T1000 (cell line): ENCODE data around the gene NELL1.

Experiments
- DNase-seq: peaks from one replicate; lab custom pipeline; 2025; ENCODE audit warnings: mixed read lengths; lab: John Stamatoyannopoulos, UW

Gene NELL1

GRCh38 chr11:20964985-20965384 is 295.6 kb downstream of the NELL1 start:
- no peak for DNase-seq

GRCh38 chr11:20966489-20966888 is 297.1 kb downstream of the NELL1 start:
- no peak for DNase-seq

- no peak for DNase-seq
Observed at GRCh38 chr11:20973940-20974559, 304.7 kb downstream of the NELL1 start.

GRCh38 chr11:20980736-20981135 is 311.4 kb downstream of the NELL1 start:
- DNase-seq, result no peak

GRCh38 chr11:20990447-20990846 is 321.1 kb downstream of the NELL1 start:
- DNase-seq, result no peak

- no peak for DNase-seq
Observed at GRCh38 chr11:20991471-20991870, 322.1 kb downstream of the NELL1 start.

- no peak for DNase-seq
Observed at GRCh38 chr11:21007297-21007696, 337.9 kb downstream of the NELL1 start.

- no peak for DNase-seq
Observed at GRCh38 chr11:21018248-21018647, 348.9 kb downstream of the NELL1 start.

- no peak for DNase-seq
Observed at GRCh38 chr11:21026685-21027084, 357.3 kb downstream of the NELL1 start.

GRCh38 chr11:21037850-21038249 is 368.5 kb downstream of the NELL1 start:
- no peak for DNase-seq

GRCh38 chr11:21038801-21039200 is 369.4 kb downstream of the NELL1 start:
- DNase-seq, result no peak

GRCh38 chr11:21040630-21041029 is 371.2 kb downstream of the NELL1 start:
- no peak for DNase-seq

- no peak for DNase-seq
Observed at GRCh38 chr11:21048626-21049025, 379.2 kb downstream of the NELL1 start.

- DNase-seq, result no peak
Observed at GRCh38 chr11:21053466-21053865, 384.1 kb downstream of the NELL1 start.

- DNase-seq, result no peak
Observed at GRCh38 chr11:21056644-21057043, 387.3 kb downstream of the NELL1 start.

GRCh38 chr11:21059879-21060278 is 390.5 kb downstream of the NELL1 start:
- no peak for DNase-seq

- no peak for DNase-seq
Observed at GRCh38 chr11:21066030-21066429, 396.6 kb downstream of the NELL1 start.

- DNase-seq, result no peak
Observed at GRCh38 chr11:21068886-21069285, 399.5 kb downstream of the NELL1 start.

- no peak for DNase-seq
Observed at GRCh38 chr11:21069909-21070308, 400.5 kb downstream of the NELL1 start.

GRCh38 chr11:21072558-21072957 is 403.2 kb downstream of the NELL1 start:
- DNase-seq, result no peak

GRCh38 chr11:21082853-21083252 is 413.5 kb downstream of the NELL1 start:
- no peak for DNase-seq

- no peak for DNase-seq
Observed at GRCh38 chr11:21088930-21089329, 419.5 kb downstream of the NELL1 start.

GRCh38 chr11:21104641-21105040 is 435.3 kb downstream of the NELL1 start:
- no peak for DNase-seq

- no peak for DNase-seq
Observed at GRCh38 chr11:21105196-21105917, 436.0 kb downstream of the NELL1 start.
